Ectodermal cell (in vitro differentiated cells): ENCODE results near the gene DENND11.

Source experiments
- H3K27ac ChIP-seq: 2 replicates; pipeline ENCODE4 v1.7.0; 2013; ENCODE audit warnings: mild to moderate bottlenecking, low read depth, low read length; ENCODE audit not compliant: insufficient read depth, poor library complexity, severe bottlenecking
- H3K27me3 ChIP-seq: 2 replicates; pipeline ENCODE4 v1.7.0; 2013; ENCODE audit warnings: mild to moderate bottlenecking, low read length; ENCODE audit not compliant: insufficient read depth, control insufficient read depth, poor library complexity, severe bottlenecking
- H3K36me3 ChIP-seq: one replicate; pipeline ENCODE4 v1.7.0; 2013; ENCODE audit warnings: low read length; ENCODE audit not compliant: control insufficient read depth, insufficient read depth
- H3K4me1 ChIP-seq: one replicate; pipeline ENCODE4 v1.7.0; 2013; ENCODE audit warnings: low read length; ENCODE audit not compliant: control insufficient read depth, insufficient read depth
- H3K4me3 ChIP-seq: 2 replicates; pipeline ENCODE4 v1.7.0; 2013; ENCODE audit warnings: low read depth, low read length, control low read depth; ENCODE audit not compliant: insufficient read depth
- H3K9me3 ChIP-seq: 2 replicates; pipeline ENCODE4 v1.7.0; 2013; ENCODE audit warnings: mild to moderate bottlenecking, low read length, moderate library complexity; ENCODE audit not compliant: control insufficient read depth
- whole genome bisulfite sequencing, 2 experiments: methylation state at CpG; one replicate each; pipeline ENCODE4 v1.1.7; 2013; ENCODE audit warnings: missing lambda C conversion rate in 2 of 2; 5-methylcytosine and 5-hydroxymethylcytosine counted together

Gene DENND11

GRCh38 chr7:141666071-141666470 lies 35.9 kb downstream of the DENND11 start:
- Histone ChIP-seq H3K9me3 (no peaks in the 10 kb centered on the region), H3K4me1 (no peaks in the 10 kb centered on the region), H3K36me3 (peaks cover 11% of the 10 kb centered on the region), H3K27ac (no peak overlapping the region), H3K27me3 (no peaks in the 10 kb centered on the region), H3K4me3 (no peak overlapping the region)
- 95 to 96% methylated on average over 4 of the region's 4 CpGs for WGBS, 2 experiments

GRCh38 chr7:141665208-141666035 lies 36.5 kb downstream of the DENND11 start:
- H3K4me3 ChIP-seq = no peak overlapping the region
- no peaks in the 10 kb centered on the region for H3K9me3 ChIP-seq
- H3K27ac ChIP-seq = no peak overlapping the region
- H3K4me1 ChIP-seq = no peaks in the 10 kb centered on the region
- 93 to 97% methylated on average over 18 of the region's 18 CpGs for WGBS, 2 experiments
- no peaks in the 10 kb centered on the region for H3K27me3 ChIP-seq
- H3K36me3 ChIP-seq = peaks cover 13% of the 10 kb centered on the region

GRCh38 chr7:141664450-141664849 lies 37.5 kb downstream of the DENND11 start:
- Histone ChIP-seq H3K9me3 (no peaks in the 10 kb centered on the region), H3K27ac (no peak overlapping the region), H3K36me3 (peaks cover 15% of the 10 kb centered on the region), H3K4me3 (no peak overlapping the region), H3K27me3 (no peaks in the 10 kb centered on the region), H3K4me1 (no peaks in the 10 kb centered on the region)
- 94 to 96% methylated on average over 6 of the region's 6 CpGs for WGBS, 2 experiments

DNA sequence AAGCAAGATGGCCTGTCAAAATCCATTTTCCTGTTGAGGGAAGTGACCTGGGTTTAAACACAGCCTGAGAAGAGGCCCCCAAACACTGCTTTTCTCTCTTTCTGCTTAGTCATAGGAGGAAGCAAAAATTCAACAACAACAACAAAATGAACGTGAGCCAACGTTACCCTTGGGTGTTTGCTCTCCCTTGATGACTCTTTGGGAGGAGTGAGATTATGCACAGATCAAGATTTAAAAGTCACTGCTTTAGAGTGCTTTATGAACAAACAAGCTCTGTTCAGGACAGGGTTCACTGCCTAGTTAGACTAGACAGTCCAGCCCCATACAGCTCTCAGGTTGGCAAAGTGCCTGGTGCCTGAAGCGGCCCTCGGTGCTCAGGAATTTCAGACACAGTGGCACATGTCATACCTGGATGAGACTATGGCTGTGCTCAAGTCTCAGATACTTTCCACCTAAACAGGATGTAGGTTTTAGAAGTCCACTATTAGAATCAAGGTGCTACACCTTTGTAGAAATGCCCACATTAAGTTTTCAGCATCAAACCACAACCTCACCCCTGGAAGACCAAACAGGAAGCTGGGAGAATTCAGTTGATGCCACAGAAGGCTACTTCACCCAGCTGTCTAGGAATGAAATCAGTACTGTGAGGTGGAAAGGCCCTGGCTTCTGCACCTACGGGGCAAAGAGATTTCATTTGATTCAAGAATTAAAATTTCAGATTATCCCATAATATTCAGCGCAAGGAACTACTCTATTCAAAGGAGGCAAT lies 38.7 kb downstream of the DENND11 start:
- peaks cover 15% of the 10 kb centered on the region for H3K36me3 ChIP-seq
- WGBS, 2 experiments = 93% methylated on average over 6 of the region's 6 CpGs
- H3K9me3 ChIP-seq = no peaks in the 10 kb centered on the region
- H3K4me1 ChIP-seq = no peaks in the 10 kb centered on the region
- H3K27me3 ChIP-seq = no peaks in the 10 kb centered on the region
- no peak overlapping the region for H3K27ac ChIP-seq
- H3K4me3 ChIP-seq = no peak overlapping the region

DNA sequence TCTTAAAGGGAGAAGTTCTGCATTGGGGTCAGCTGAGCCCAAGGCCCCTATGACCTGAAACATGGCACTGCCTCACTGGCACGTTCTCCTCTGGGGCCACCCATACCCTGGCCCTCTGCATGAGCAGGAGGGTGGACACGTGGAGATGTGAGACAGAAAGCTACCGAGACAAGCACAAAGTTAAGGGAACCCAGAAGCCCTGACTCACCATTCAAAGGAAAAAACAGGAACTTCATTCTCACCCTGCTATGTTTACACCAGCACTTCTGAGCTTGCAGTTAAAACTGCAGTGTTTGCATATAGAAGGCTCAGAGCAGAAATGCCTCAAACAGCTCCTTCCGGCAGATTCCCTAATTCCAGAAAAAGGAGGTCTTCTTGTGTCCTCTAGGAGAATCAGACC lies 41.7 kb downstream of the DENND11 start:
- WGBS, 2 experiments = 92 to 95% methylated on average over 4 of the region's 4 CpGs
- Histone ChIP-seq H3K27me3 (no peaks in the 10 kb centered on the region), H3K4me3 (no peak overlapping the region), H3K36me3 (peaks cover 15% of the 10 kb centered on the region), H3K4me1 (no peaks in the 10 kb centered on the region), H3K27ac (no peak overlapping the region), H3K9me3 (no peaks in the 10 kb centered on the region)

DNA sequence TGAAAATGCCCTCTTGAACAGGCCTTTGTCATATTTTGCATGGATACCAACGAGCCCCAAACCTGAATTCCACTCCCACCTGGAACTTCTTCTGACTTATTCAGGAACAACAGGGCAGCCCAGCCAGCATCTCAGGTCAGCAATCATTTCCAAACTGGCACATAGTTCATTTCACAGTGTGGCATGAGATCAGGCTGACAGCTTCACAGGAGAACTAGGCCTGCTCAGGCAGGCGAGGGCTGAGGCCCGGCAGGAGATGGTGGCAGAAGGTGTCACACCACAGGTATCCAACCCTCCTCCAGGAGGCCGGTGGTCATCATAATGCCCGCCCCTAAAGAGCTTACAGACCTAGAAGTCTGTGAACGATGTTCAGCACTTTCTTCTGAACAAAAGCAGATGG lies 42.5 kb downstream of the DENND11 start:
- Histone ChIP-seq H3K36me3 (peaks cover 13% of the 10 kb centered on the region), H3K4me1 (peaks cover 4% of the 10 kb centered on the region), H3K27ac (no peak overlapping the region), H3K9me3 (no peaks in the 10 kb centered on the region), H3K27me3 (no peaks in the 10 kb centered on the region), H3K4me3 (no peak overlapping the region)
- 91 to 93% methylated on average over 6 of the region's 6 CpGs for WGBS, 2 experiments

DNA sequence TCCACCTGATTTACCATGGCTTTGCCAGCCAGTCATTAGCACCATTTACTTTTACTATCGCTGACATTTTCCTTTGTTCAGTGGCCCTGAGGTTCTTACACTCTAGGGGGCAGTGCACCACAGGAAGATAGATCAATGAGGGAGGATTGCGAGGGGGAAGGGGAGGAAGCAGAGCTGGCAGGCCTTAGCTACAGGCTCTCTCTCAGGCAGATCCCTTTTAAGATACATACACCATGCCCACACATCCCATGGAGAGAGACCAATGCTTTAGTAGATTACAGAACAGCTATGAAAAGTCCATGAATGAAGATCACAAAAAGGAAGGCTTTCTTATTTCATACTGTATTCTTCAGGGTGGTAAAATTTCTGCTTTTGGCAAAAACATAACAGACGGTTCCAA lies 47.4 kb downstream of the DENND11 start:
- Histone ChIP-seq H3K4me3 (no peak overlapping the region), H3K9me3 (no peaks in the 10 kb centered on the region), H3K36me3 (no peaks in the 10 kb centered on the region), H3K4me1 (peaks cover 9% of the 10 kb centered on the region), H3K27ac (no peak overlapping the region), H3K27me3 (no peaks in the 10 kb centered on the region)
- 7 to 25% methylated on average over 1 to 2 of the region's 3 CpGs for WGBS, 2 experiments

GRCh38 chr7:141652691-141653090 lies 49.3 kb downstream of the DENND11 start:
- Histone ChIP-seq H3K27me3 (no peaks in the 10 kb centered on the region), H3K27ac (no peak overlapping the region), H3K36me3 (no peaks in the 10 kb centered on the region), H3K4me1 (peaks cover 14% of the 10 kb centered on the region), H3K9me3 (no peaks in the 10 kb centered on the region), H3K4me3 (no peak overlapping the region)
- 76% methylated on average over 3 of the region's 3 CpGs for WGBS, 2 experiments
